PC-3 (cell line): ENCODE data around the gene RCAN2. TPM values are rescaled to one million over a fixed set of nuclear protein-coding genes. Genes with fewer than 3 reads are reported as not detected.
A peak's percentile ranks its signal among the peaks of the same experiment; 100 is the strongest.

Experiments
- ATAC-seq: fragments of 200-7000 bp; cut with Tn5 transposase; 2 replicates; pipeline ENCODE4 v1.9.1; 2020; ENCODE audit warnings: mild to moderate bottlenecking, moderate library complexity
- BruUV-seq: library from RNA; stranded (reverse); fragments of 400-500 nt; replicated peaks from 2 replicates; lab custom pipeline; 2021; lab: Mats Ljungman, UMichigan
- CTCF ChIA-PET: fragments of 300-600 bp; sonication (Branson Sonifier 250); formaldehyde crosslinking; loops from one replicate; lab custom pipeline; 2022; ENCODE audit warnings: antibody characterized with exemption; lab: Charles Lee
- POLR2A ChIA-PET: fragments of 300-600 bp; sonication (Branson Sonifier 250); formaldehyde crosslinking; loops from one replicate; lab custom pipeline; 2022; ENCODE audit warnings: antibody characterized with exemption; ENCODE audit not compliant: unreplicated experiment; lab: Charles Lee
- DNase-seq: peaks from one replicate; pipeline ENCODE4 v3.0.0-alpha.2; 2015
- H2AFZ ChIP-seq: fragments of 300-600 bp; sonication (generic); 2 replicates; pipeline ENCODE4 v1.6.0; 2016; ENCODE audit warnings: antibody characterized with exemption, low read length
- H3F3A ChIP-seq: fragments of 300-600 bp; sonication (generic); one replicate; pipeline ENCODE4 v1.6.0; 2017; ENCODE audit warnings: antibody characterized with exemption, low read length, control low read depth, mild to moderate bottlenecking; ENCODE audit not compliant: unreplicated experiment
- H3K27ac ChIP-seq: fragments of 300-600 bp; sonication (generic); 2 replicates; pipeline ENCODE4 v1.5.1; 2016; ENCODE audit warnings: mild to moderate bottlenecking, low read length
- H3K27me3 ChIP-seq: fragments of 300-600 bp; sonication (generic); 2 replicates; pipeline ENCODE4 v1.6.1; 2016; ENCODE audit warnings: low read length, mixed read lengths
- H3K36me3 ChIP-seq: fragments of 300-600 bp; sonication (generic); 2 replicates; pipeline ENCODE4 v1.6.1; 2016; ENCODE audit warnings: low read depth, mixed run types, low read length, mixed read lengths
- H3K4me1 ChIP-seq: fragments of 300-600 bp; sonication (generic); 2 replicates; pipeline ENCODE4 v1.5.1; 2016; ENCODE audit warnings: low read length; ENCODE audit not compliant: insufficient read depth
- H3K4me2 ChIP-seq: fragments of 300-600 bp; sonication (generic); 2 replicates; pipeline ENCODE4 v1.6.0; 2016; ENCODE audit warnings: low read length
- H3K4me3 ChIP-seq: fragments of 300-600 bp; sonication (generic); 2 replicates; pipeline ENCODE4 v1.5.1; 2016; ENCODE audit warnings: mild to moderate bottlenecking, low read length, mixed read lengths
- H3K79me2 ChIP-seq: fragments of 300-600 bp; sonication (generic); 2 replicates; pipeline ENCODE4 v1.6.1; 2017; ENCODE audit warnings: low read length, mixed read lengths
- H3K9ac ChIP-seq: fragments of 300-600 bp; sonication (generic); 2 replicates; pipeline ENCODE4 v1.6.0; 2016; ENCODE audit warnings: mild to moderate bottlenecking, low read length
- H3K9me2 ChIP-seq: fragments of 300-600 bp; sonication (generic); replicated peaks from 2 replicates; pipeline ENCODE4 v1.6.1; 2016; ENCODE audit warnings: mixed run types, low read length, mixed read lengths
- H3K9me3 ChIP-seq: fragments of 300-600 bp; sonication (generic); 2 replicates; pipeline ENCODE4 v1.6.1; 2016; ENCODE audit warnings: low read length, mixed read lengths
- H4K20me1 ChIP-seq: fragments of 300-600 bp; sonication (generic); 2 replicates; pipeline ENCODE4 v1.6.1; 2016; ENCODE audit warnings: low read length, mixed read lengths
- EZH2 ChIP-seq: fragments of 300-600 bp; sonication (generic); IDR thresholded peaks from one replicate; pipeline ENCODE4 v1.6.1; 2017; ENCODE audit warnings: antibody characterized with exemption, mild to moderate bottlenecking, low read length; ENCODE audit not compliant: unreplicated experiment
- EZH2phosphoT487 ChIP-seq: fragments of 300-600 bp; sonication (generic); IDR thresholded peaks from 2 replicates; pipeline ENCODE4 v1.6.1; 2018; ENCODE audit warnings: mild to moderate bottlenecking, antibody characterized with exemption, low read length, borderline replicate concordance
- intact Hi-C: fragments of 100-400 bp; cut with micrococcal nuclease; formaldehyde crosslinking; loops from 2 replicates; pipeline ENCODE4 v1.9.0; 2023
- total RNA-seq: library from RNA; depleted of rRNA; stranded (reverse); fragments of >200 nt; gene quantifications from 2 replicates; pipeline ENCODE4 v1.2.3, GENCODE V29; 2014
- TF ChIP-seq, protein P1 (sequence below): fragments of 300-600 bp; sonication (generic); conservative IDR thresholded peaks from 2 replicates; pipeline ENCODE4 v1.5.1; 2017; ENCODE audit warnings: antibody characterized with exemption, low read depth, mild to moderate bottlenecking, low read length

RCAN2 gene
- total RNA-seq, 1 experiment from 2014 or later: not detected

DNA sequence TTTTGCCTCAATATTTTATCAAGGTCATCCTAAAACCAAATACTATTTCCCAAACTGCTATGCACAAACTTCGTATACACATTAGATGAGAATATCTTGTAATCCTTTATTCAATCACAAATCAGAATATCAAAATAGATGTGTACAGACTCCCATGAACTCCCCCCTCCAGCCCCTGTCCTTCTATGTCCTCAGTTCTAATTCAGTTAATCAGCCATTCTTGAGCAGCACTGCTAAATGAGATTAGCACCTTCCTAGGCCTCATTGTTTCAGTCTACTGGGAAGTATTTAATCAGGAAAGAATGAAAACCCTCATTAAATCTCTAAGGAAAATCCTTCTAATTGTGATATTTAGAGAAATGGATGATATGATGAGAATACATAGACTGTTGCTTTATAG is 36.6 kb downstream of the RCAN2 start:
- Histone ChIP-seq H3K27me3 (peaks cover 40% of the 10 kb centered on the region), H2AFZ (no peak overlapping the region), H4K20me1 (no peaks in the 10 kb centered on the region), H3K9me2 (no peaks in the 10 kb centered on the region), H3K9ac (no peak overlapping the region), H3K36me3 (no peaks in the 10 kb centered on the region), H3K4me2 (no peak overlapping the region), H3K4me1 (no peaks in the 10 kb centered on the region), H3K4me3 (no peak overlapping the region), H3K27ac (no peak overlapping the region), H3K79me2 (no peaks in the 10 kb centered on the region), H3F3A (no peaks in the 10 kb centered on the region), H3K9me3 (no peaks in the 10 kb centered on the region)
- DNase-seq: no peak
- ATAC-seq: no peak
- ChIA-PET CTCF (no interaction called here), POLR2A (no interaction called here)
- intact Hi-C loops: no loop called here
- no TSS peak for BruUV-seq
- TF ChIP-seq, protein P1, sequence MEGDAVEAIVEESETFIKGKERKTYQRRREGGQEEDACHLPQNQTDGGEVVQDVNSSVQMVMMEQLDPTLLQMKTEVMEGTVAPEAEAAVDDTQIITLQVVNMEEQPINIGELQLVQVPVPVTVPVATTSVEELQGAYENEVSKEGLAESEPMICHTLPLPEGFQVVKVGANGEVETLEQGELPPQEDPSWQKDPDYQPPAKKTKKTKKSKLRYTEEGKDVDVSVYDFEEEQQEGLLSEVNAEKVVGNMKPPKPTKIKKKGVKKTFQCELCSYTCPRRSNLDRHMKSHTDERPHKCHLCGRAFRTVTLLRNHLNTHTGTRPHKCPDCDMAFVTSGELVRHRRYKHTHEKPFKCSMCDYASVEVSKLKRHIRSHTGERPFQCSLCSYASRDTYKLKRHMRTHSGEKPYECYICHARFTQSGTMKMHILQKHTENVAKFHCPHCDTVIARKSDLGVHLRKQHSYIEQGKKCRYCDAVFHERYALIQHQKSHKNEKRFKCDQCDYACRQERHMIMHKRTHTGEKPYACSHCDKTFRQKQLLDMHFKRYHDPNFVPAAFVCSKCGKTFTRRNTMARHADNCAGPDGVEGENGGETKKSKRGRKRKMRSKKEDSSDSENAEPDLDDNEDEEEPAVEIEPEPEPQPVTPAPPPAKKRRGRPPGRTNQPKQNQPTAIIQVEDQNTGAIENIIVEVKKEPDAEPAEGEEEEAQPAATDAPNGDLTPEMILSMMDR: no peak
- TF ChIP-seq EZH2: no peak
- TF ChIP-seq EZH2phosphoT487: no peak

DNA sequence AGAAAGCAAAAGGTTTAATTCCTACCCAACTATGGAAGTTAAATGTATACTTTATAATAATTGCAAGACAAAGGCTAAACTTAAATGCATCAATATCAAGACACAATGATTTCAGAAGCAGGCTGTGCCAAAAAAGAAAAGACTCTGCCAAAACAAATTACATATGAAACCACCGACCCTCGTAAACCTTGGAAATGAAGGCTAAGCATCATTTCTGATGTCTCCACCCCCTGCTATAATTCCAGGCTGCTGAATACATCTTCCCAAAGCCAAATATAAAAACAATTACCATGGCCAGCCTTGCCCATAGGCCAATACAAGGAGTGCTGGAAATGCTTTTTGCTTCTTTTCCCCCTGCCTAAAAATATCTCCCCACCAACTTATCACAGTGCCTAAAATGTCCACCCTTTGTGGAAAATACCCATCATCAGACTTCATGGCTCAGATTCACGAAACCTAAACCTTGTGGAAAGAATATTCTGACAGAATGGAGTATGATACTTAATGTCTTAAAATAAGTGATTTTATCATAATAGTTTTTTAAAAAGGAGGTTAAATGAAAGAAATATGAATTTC is 37.4 kb downstream of the RCAN2 start:
- Histone ChIP-seq H4K20me1 (no peaks in the 10 kb centered on the region), H3K36me3 (no peaks in the 10 kb centered on the region), H3K27me3 (peaks cover 32% of the 10 kb centered on the region), H3K27ac (no peak overlapping the region), H3K9me3 (no peaks in the 10 kb centered on the region), H3K4me3 (no peak overlapping the region), H3K4me2 (no peak overlapping the region), H3K9me2 (no peaks in the 10 kb centered on the region), H3K9ac (no peak overlapping the region), H2AFZ (no peak overlapping the region), H3K4me1 (no peaks in the 10 kb centered on the region), H3K79me2 (no peaks in the 10 kb centered on the region), H3F3A (no peaks in the 10 kb centered on the region)
- ChIA-PET POLR2A (no interaction called here), CTCF (no interaction called here)
- BruUV-seq: no TSS peak
- TF ChIP-seq EZH2phosphoT487 (no peak), EZH2 (no peak)
- TF ChIP-seq, protein P1: no peak
- peak; percentile 24 for DNase-seq
- intact Hi-C loops: no loop called here
- peak; percentile 20; the same call in 1 of the 2 replicates for ATAC-seq

DNA sequence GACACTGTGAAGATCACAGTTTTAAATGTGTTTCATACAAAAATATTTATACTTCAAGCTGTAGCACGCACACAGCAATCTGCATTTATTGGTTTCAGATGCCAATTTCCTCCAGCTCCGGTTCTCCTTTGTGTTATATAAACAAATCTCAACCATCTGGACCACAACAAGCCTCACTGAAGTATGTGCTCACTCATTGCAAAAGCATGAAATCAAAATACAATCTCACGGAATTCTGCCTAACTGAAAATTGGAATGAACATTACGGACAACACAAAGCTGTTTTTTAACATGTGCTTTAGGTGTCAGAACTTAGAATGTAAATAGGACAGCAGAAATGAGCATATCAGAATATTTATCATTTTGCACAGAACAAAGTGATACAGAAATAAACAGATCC is 38.0 kb downstream of the RCAN2 start:
- ChIA-PET POLR2A (no interaction called here), CTCF (no interaction called here)
- DNase-seq: no peak
- Histone ChIP-seq H3K79me2 (no peaks in the 10 kb centered on the region), H2AFZ (no peak overlapping the region), H3K27me3 (peaks cover 27% of the 10 kb centered on the region), H3K4me3 (no peak overlapping the region), H3K4me2 (no peak overlapping the region), H3F3A (no peaks in the 10 kb centered on the region), H4K20me1 (no peaks in the 10 kb centered on the region), H3K9me3 (no peaks in the 10 kb centered on the region), H3K9me2 (no peaks in the 10 kb centered on the region), H3K27ac (no peak overlapping the region), H3K4me1 (no peaks in the 10 kb centered on the region), H3K36me3 (no peaks in the 10 kb centered on the region), H3K9ac (no peak overlapping the region)
- intact Hi-C loops: no loop called here
- TF ChIP-seq, protein P1: no peak
- TF ChIP-seq EZH2: no peak
- TF ChIP-seq EZH2phosphoT487: no peak
- no peak for ATAC-seq
- no TSS peak for BruUV-seq
